NCI-H146 (cell line): ENCODE data around the gene KRTAP19-3.
A peak's percentile ranks its signal among the peaks of the same experiment; 100 is the strongest.

Experiments
- DNase-seq: peaks from one replicate; lab custom pipeline; 2025; lab: John Stamatoyannopoulos, UW

The KRTAP19-3 gene

GRCh38 chr21:30491963-30492428, at the start of gene KRTAP19-3:
Gene KRTAP19-3 (minus strand): TSS chr21:30492013. CDS start chr21:30491957, 56 bp downstream.
- DNase-seq, result no peak

DNA sequence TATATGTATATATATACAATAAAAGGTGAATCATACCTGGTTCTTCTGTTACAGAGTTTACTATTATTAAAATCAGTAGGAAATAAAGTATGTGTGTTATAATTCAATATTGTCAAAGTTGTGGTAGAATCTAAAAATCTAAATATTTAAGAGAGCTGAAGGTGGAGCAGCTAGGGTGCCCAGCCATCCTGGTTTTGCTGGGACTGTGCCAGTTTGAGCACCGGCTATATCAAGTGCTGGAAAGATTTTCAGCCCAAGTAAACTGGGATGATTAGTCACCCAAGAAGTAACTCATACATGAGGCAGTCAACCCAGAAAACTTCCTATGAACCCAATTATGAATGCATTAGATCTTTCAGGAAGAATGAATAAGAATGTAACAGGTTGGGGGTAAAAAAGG, 27.1 kb upstream of the KRTAP19-3 start:
- DNase-seq, result no peak

DNA sequence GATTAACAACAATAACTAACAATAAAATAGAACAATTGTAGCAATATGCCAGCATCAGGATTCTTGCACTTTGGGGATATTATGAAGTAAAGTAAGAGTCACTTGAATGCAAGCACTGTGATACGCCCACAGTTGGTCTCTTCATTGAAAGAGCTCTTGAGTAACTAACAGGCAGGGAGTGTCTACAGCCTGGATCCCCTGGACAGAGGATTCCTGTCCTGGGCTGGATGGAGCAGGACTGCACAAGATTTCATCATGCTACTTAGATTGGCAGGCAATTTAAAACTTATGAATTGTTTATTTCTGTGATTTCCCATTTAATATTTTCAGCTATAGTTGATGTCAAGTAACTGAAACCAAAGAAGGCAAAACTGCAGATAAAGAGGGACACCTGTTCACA, 23.9 kb upstream of the KRTAP19-3 start:
- DNase-seq, result no peak

- DNase-seq, result peak; percentile 2
These were observed 13.9 kb upstream of the KRTAP19-3 start for GRCh38 chr21:30505621-30506205.

- DNase-seq, result no peak
These were observed 10.2 kb upstream of the KRTAP19-3 start, which contains the start of gene KRTAP19-5 for GRCh38 chr21:30502041-30502440. Gene KRTAP19-5 (minus strand): TSS chr21:30502141. CDS start chr21:30502090, 51 bp downstream.

DNA sequence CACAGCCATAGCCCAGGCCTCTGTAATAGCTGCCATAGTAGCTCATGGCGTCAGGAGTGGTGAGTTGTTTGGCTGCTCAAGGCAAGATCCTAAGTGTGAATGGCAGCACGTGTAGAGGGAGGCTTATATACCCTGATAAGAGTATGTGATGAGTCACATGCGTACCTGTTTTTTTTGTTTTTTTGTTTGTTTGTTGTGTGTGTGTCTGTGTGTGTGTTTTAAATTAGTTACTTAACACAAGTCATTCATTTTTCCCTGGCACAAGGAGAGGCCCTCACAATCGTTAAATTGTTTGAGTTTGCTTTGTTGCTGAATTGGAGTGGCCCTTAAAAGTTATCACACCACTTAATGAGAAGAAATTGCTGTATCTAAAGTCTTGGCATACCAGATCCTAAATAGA, 5.3 kb upstream of the KRTAP19-3 start, which contains the start of gene KRTAP19-4:
Gene KRTAP19-4, minus strand, starts transcription at position 101 of the 400 bp plus-strand sequence. Its CDS starts 55 bp downstream, at position 46.
- no peak for DNase-seq

DNA sequence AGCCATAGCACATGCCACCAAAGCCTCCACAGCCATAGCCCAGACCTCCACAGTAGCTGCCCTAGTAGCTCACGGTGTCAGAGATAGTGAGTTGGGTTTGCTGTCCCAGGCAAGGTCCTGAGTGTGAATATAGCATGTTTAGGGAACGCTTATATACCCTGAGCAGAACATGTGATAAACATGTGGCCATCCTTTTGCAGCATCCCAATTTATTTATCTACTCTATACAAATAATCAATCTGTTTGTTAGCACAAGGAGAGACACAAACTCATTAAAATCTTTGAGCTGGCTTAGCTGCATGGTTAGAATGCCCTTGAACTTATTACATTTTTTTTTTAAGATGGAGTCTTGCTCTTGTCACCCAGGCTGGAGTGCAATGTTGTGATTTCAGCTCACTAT, 4.5 kb downstream of the KRTAP19-3 start, which contains the start of gene KRTAP19-2:
Gene KRTAP19-2, minus strand, starts transcription at position 101 of the 400 bp plus-strand sequence. Its CDS starts 88 bp downstream, at position 13.
- no peak for DNase-seq

DNA sequence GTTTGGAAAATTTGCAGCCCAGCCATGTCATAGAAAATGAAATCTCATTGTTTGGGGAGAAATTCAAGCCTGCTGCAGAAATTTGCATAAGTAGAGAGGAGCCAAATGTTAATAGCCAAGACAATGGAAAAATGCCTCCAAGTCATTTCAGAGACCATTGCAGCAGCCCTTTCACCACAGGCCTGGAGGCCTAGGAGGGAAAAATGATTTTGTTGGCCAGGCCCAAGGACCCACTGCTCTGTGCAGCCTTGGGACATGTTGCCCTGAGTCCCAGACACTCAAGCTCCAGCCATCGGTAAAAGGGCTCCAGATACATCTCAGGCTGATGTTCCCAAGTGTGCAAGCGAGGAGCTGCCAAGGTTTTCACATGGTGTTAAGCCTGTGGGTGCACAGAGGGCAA, 5.6 kb downstream of the KRTAP19-3 start:
- DNase-seq, result no peak

- DNase-seq, result no peak
These were observed 9.7 kb downstream of the KRTAP19-3 start for GRCh38 chr21:30482130-30482529.

GRCh38 chr21:30480145-30480544, 11.7 kb downstream of the KRTAP19-3 start, which contains the start of gene KRTAP19-1:
Gene KRTAP19-1 (minus strand): TSS chr21:30480367. CDS start chr21:30480317, 50 bp downstream.
- DNase-seq, result peak; percentile 5

DNA sequence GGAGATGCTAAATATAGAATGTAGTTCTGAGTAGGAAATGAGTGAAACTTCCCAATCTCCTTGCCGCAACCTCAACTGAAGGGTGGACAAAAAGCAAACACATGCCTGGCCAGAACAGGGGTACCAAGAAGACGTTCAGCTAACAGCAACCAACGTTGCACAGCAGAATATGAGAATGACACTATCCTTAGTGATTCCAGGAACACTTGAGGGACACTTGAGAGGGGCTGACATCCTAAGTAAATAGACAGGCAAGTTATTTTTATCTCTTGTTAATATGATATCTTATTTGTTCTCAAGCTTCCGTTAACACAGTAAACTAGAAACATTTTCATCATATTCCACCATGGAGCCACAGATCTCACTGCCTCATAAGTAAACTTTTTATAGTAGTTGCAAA, 12.6 kb downstream of the KRTAP19-3 start:
- no peak for DNase-seq

DNA sequence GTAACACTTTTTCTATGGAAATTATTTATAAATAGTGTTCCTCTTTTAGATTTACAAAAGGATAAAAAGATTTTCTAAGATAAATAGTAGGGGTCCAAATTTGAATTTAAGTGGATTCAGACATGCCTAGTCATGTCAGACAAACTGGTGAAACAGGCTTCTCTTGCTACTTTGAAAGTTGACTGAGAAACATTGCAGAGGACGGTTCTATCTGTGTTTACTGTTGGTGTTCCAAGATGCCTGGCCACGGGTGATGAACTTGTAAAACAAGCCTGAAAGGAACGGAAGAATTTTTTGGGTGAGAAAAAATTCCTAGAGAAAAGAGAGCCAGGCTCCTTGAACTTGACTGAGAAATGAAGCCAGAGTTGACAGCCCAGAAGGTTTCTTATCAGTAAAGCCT, 13.8 kb downstream of the KRTAP19-3 start:
- DNase-seq, result peak; percentile 16

DNA sequence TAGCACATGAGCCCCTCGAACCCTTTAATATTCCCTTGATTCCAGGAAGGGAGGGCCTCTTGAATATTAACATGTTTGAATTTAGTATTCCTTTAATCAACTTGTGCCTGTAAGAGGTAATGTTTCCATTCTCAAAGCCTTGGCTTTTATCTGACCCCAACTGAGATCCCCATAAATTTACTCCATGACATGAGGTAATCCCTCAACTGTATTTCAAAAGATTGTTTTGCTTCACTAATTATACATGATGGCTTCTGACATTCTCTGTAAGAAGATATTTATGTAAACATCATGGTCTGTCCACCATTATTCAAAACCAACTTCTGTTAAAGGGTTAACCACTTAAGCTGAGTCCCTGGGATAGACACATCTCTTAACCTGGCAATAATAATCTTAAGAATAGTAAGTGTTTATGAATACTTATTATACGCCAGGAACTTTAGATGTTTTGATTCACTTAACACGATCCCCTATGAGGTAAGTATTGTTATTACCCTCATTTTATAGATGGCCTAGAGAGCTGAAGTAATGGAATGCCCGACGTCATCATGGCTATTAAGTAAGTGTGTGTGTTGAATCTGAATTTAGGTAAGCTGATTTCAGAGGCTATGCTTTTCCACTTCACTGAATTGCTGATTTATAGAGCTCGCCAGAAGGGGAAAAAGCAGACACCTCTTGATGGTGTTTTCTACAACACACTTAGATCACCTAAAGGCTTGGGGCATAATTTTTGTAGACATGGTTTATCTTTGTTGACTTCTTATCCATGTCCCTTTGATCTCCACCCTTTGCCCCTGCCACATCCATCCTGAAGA, 22.7 kb downstream of the KRTAP19-3 start:
- DNase-seq, result no peak

DNA sequence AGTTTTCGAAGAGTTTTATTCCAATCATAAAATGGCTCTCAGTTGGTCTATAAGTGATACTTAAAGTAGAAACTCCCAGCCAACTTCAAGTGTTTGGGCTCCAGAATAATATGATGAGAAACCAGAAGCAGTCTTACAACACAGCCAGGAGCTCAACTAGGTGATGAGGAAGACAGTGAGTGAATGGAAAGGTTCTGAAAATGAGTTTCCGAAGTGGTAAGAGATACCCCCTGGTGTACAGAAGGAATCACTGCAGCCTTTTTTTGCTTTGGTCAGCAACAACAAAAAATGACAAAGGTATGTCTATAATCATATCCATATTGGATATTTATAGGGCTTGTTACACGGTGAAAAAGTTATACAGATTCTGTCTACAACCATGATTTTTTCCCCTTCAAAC, 28.1 kb downstream of the KRTAP19-3 start:
- DNase-seq, result no peak

- no peak for DNase-seq
These were observed 43.3 kb downstream of the KRTAP19-3 start for GRCh38 chr21:30448514-30448913.

DNA sequence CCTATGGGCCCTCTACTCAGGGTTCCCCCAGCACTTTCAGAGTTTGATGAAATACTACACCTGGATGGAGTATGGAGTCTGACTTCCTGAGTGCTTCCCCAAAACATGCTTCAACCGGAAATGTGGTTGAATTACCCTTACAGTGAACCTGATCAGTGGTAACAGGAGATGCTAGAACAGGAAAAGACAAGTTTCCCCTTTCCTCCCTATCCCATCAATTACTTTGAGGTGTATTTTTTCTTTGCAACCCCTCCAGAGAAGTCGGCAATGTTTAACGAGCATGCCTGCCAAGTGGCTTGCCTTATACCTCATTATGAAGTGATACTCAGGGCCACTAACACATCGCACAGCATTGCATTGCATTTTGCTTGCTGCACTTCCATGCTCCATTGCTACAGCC, 44.8 kb downstream of the KRTAP19-3 start:
- no peak for DNase-seq

DNA sequence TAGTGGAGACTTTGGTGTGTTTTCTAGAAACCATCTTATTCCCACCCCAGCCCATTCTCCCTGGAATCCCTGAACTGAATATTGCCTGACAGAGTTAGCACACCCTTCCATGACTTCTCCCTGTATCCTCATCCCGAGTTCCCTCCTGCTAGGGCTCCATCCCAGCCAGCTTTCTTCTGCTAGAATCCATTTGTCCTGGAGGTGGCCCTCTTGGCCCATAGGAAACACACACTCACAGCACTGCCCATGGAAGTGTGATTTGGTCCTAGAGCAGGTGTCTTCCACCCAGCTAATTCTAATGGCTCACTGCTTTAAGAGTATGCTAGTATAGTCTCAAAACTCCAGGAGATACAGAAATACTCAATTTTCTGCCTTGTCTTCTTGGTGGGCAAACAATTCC, 47.6 kb downstream of the KRTAP19-3 start:
- peak; percentile 39 for DNase-seq

GRCh38 chr21:30443226-30443625, 48.6 kb downstream of the KRTAP19-3 start:
- peak; percentile 25 for DNase-seq
